DND-41 (cell line): ENCODE measurements around the gene ZNF175.

Experiments
- EZH2 ChIP-seq: IDR thresholded peaks from 3 replicates; pipeline ENCODE4 v1.6.1; 2012; ENCODE audit warnings: borderline replicate concordance, low read depth, mild to moderate bottlenecking, moderate library complexity, low read length, inconsistent platforms; ENCODE audit not compliant: severe bottlenecking
- TF ChIP-seq, protein P1 (sequence below): IDR thresholded peaks from 2 replicates; pipeline ENCODE4 v1.5.1; 2012; ENCODE audit warnings: borderline replicate concordance, low read length, moderate library complexity, mild to moderate bottlenecking; ENCODE audit not compliant: poor library complexity, severe bottlenecking; ENCODE audit errors: extremely low read depth

DNA sequence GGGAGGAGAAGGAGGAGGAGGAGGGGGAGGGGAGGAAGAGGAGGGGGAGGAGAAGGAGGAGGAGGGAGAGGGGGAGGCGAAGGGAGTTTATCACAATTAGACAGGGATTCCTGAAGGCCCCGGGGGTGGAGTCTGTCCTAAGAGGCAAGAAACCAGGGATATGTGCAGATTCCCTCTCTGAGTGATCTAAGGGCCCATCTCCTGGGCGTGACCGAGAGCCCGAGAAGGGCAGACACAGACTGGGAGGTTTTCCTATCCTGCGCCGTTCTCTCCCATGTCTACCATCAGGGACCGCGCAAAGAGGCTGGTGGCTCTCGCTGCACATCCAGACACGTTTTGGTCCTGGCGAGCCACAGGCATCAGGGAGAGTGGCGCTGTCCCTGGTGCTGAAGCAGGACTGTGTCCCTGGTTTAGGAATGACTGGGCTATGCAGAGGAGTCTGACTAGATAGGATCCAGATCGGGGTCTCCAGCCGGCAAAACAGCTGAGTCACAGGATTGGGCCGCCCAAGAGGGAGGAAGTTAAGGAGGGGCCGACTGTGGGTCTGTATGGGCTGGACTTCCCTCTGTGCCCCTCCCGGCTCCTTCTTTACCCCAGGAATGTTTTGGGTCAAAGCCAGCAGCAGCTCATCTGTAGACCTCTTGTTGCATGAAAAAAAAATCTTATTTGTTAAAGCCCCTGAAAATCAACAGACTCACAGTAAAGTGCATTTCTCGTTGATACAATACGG lies 17.9 kb upstream of the ZNF175 start:
- no peak for TF ChIP-seq EZH2
- TF ChIP-seq, protein P1, sequence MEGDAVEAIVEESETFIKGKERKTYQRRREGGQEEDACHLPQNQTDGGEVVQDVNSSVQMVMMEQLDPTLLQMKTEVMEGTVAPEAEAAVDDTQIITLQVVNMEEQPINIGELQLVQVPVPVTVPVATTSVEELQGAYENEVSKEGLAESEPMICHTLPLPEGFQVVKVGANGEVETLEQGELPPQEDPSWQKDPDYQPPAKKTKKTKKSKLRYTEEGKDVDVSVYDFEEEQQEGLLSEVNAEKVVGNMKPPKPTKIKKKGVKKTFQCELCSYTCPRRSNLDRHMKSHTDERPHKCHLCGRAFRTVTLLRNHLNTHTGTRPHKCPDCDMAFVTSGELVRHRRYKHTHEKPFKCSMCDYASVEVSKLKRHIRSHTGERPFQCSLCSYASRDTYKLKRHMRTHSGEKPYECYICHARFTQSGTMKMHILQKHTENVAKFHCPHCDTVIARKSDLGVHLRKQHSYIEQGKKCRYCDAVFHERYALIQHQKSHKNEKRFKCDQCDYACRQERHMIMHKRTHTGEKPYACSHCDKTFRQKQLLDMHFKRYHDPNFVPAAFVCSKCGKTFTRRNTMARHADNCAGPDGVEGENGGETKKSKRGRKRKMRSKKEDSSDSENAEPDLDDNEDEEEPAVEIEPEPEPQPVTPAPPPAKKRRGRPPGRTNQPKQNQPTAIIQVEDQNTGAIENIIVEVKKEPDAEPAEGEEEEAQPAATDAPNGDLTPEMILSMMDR: no peak
